GM04504 (cell line): ENCODE results near the gene REX1BD.
"Not testable (repeated sequence)": the region's sequence is repeated elsewhere in the genome, so short reads cannot be mapped to it uniquely, and the experiment has no call there.

Experiments used
- DNase-seq: peaks from one replicate; pipeline ENCODE4 v3.0.0-alpha.2; 2012; ENCODE audit warnings: low read depth

The REX1BD gene

GRCh38 chr19:18588611-18589379 lies at the start of gene REX1BD:
Gene REX1BD (plus strand): TSS chr19:18588798. CDS start chr19:18588802, 4 bp downstream.
- DNase-seq = peak; percentile 43

GRCh38 chr19:18539372-18539771 lies 49.2 kb upstream of the REX1BD start:
- DNase-seq = no peak

- DNase-seq = not testable (repeated sequence)
Measured at GRCh38 chr19:18540200-18540599, 48.4 kb upstream of the REX1BD start.

- DNase-seq = no peak
Measured at GRCh38 chr19:18541258-18541991, 47.2 kb upstream of the REX1BD start.

- no peak for DNase-seq
Measured at GRCh38 chr19:18541992-18542940, 46.3 kb upstream of the REX1BD start.

GRCh38 chr19:18542941-18543813 lies 45.4 kb upstream of the REX1BD start, which contains the start of gene FKBP8:
Gene FKBP8 (minus strand): TSS chr19:18543573. CDS start chr19:18541970, 1,603 bp downstream.
- DNase-seq = peak; percentile 71

- DNase-seq = peak; percentile 48
Measured at GRCh38 chr19:18543814-18544475, 44.7 kb upstream of the REX1BD start.

- no peak for DNase-seq
Measured at GRCh38 chr19:18551631-18552030, 37.0 kb upstream of the REX1BD start.

GRCh38 chr19:18557411-18558201 lies 31.0 kb upstream of the REX1BD start, which contains the start of gene KXD1:
Gene KXD1 (plus strand): TSS chr19:18557870. CDS start chr19:18562057, 4,187 bp downstream.
- peak; percentile 98 for DNase-seq

GRCh38 chr19:18558202-18558555 lies 30.4 kb upstream of the REX1BD start:
- DNase-seq = no peak

GRCh38 chr19:18558604-18559003 lies 30.0 kb upstream of the REX1BD start:
- no peak for DNase-seq

GRCh38 chr19:18559685-18560084 lies 28.9 kb upstream of the REX1BD start:
- DNase-seq = no peak

- no peak for DNase-seq
Measured at GRCh38 chr19:18562086-18562485, 26.5 kb upstream of the REX1BD start.

- DNase-seq = no peak
Measured at GRCh38 chr19:18566953-18567352, 21.6 kb upstream of the REX1BD start.

- no peak for DNase-seq
Measured at GRCh38 chr19:18568367-18568766, 20.2 kb upstream of the REX1BD start.

GRCh38 chr19:18571564-18572344 lies 16.8 kb upstream of the REX1BD start, which contains the start of gene UBA52:
Gene UBA52 (plus strand): TSS chr19:18571857. CDS start chr19:18573301, 1,444 bp downstream.
- DNase-seq = peak; percentile 93

GRCh38 chr19:18574691-18575291 lies 13.8 kb upstream of the REX1BD start:
- DNase-seq = no peak

GRCh38 chr19:18576383-18576782 lies 12.2 kb upstream of the REX1BD start:
- DNase-seq = no peak
